ENCODE results near the gene PRCC. TPM values are rescaled to one million over a fixed set of nuclear protein-coding genes. Genes with fewer than 3 reads are reported as not detected.

PRCC gene
- total RNA-seq, 4 donors from 2014 or later, result 22.7 to 71.9 (median 29.1) TPM

- no peaks in the 10 kb centered on the region for H3K9me3 ChIP-seq
- peak overlapping the region; percentile 72 to 79 for H3K27ac ChIP-seq
- intact Hi-C loops (cut with DNase I; ENCODE audit: low total_unique reads), result no loop called here
- H3K4me3 ChIP-seq, result peak overlapping the region; percentile 30 to 35
- DNase-seq, result peak; percentile 49 to 70
- H3K27me3 ChIP-seq, result no peaks in the 10 kb centered on the region
- H3K36me3 ChIP-seq, result no peaks in the 10 kb centered on the region
- H3K4me1 ChIP-seq, result peaks cover 4 to 7% of the 10 kb centered on the region in 2 donors
- peak in 1 of 2 donors; percentile 23 for TF ChIP-seq POLR2A (IDR thresholded peaks at IDR 0.05)
- TF ChIP-seq CTCF (IDR thresholded peaks at IDR 0.05), result peak; percentile 50 to 70 (median 54)
Observed at GRCh38 chr1:156813750-156814570, 46.6 kb downstream of the PRCC start.

GRCh38 chr1:156814571-156815260, 47.4 kb downstream of the PRCC start:
- peak overlapping the region; percentile 72 to 79 for H3K27ac ChIP-seq
- H3K4me1 ChIP-seq, result peaks cover 4 to 7% of the 10 kb centered on the region in 2 donors
- intact Hi-C loops (cut with DNase I; ENCODE audit: low total_unique reads), result no loop called here
- H3K9me3 ChIP-seq, result no peaks in the 10 kb centered on the region
- TF ChIP-seq POLR2A (IDR thresholded peaks at IDR 0.05), result no peak
- no peak overlapping the region for H3K4me3 ChIP-seq
- DNase-seq, result no peak
- H3K36me3 ChIP-seq, result no peaks in the 10 kb centered on the region
- no peaks in the 10 kb centered on the region for H3K27me3 ChIP-seq

- no peak overlapping the region for H3K4me3 ChIP-seq
- no peaks in the 10 kb centered on the region for H3K27me3 ChIP-seq
- TF ChIP-seq POLR2A (IDR thresholded peaks at IDR 0.05) (no peak), CTCF (IDR thresholded peaks at IDR 0.05) (peak in 1 of 4 experiments; percentile 16)
- no peaks in the 10 kb centered on the region for H3K36me3 ChIP-seq
- peak; percentile 73 to 80 for DNase-seq
- peak overlapping the region; percentile 79 to 80 for H3K27ac ChIP-seq
- H3K4me1 ChIP-seq, result peaks cover 4 to 7% of the 10 kb centered on the region in 2 donors
- intact Hi-C loops (cut with DNase I; ENCODE audit: low total_unique reads), result no loop called here
- H3K9me3 ChIP-seq, result no peaks in the 10 kb centered on the region
Observed at GRCh38 chr1:156815307-156815826, 48.0 kb downstream of the PRCC start.

GRCh38 chr1:156815961-156816422, 48.7 kb downstream of the PRCC start:
- H3K4me3 ChIP-seq, result no peak overlapping the region

More at GRCh38 chr1:156815961-156816422, 48.7 kb downstream of the PRCC start:
- intact Hi-C loops (cut with DNase I; ENCODE audit: low total_unique reads), result no loop called here
- Histone ChIP-seq H3K9me3 (no peaks in the 10 kb centered on the region), H3K4me1 (peaks cover 4 to 7% of the 10 kb centered on the region in 2 donors), H3K36me3 (no peaks in the 10 kb centered on the region), H3K27me3 (no peaks in the 10 kb centered on the region), H3K27ac (peak overlapping the region; percentile 79 to 80)
- no peak for TF ChIP-seq POLR2A (IDR thresholded peaks at IDR 0.05)
- no peak for TF ChIP-seq CTCF (IDR thresholded peaks at IDR 0.05)
- DNase-seq, result no peak

Measured in uterus (tissue), 4 donors.